ENCODE measurements around the gene FRMD3.

The FRMD3 gene

DNA sequence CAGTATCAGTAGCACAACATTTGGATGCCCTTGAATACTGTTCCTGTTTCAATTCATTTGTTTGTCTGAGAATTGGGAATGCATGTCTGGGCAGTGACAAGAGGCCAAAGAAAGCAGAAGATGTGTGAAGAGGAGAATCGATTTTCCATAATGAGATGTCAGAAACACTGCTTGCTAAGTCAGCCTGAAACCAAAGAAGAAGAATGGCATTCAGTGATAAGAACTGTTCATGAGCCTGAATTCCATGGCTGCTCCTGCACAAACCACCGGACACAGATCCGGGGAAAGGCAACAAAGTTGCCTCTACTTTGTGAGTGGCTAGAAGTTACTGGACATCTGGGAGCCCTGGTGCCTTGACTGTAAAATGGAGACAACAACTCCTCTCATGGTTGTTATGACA, 268.1 kb downstream of the FRMD3 start:
- H3K4me3 ChIP-seq (ENCODE audit: low read depth, low read length): no peak overlapping the region
- TF ChIP-seq, protein P1, sequence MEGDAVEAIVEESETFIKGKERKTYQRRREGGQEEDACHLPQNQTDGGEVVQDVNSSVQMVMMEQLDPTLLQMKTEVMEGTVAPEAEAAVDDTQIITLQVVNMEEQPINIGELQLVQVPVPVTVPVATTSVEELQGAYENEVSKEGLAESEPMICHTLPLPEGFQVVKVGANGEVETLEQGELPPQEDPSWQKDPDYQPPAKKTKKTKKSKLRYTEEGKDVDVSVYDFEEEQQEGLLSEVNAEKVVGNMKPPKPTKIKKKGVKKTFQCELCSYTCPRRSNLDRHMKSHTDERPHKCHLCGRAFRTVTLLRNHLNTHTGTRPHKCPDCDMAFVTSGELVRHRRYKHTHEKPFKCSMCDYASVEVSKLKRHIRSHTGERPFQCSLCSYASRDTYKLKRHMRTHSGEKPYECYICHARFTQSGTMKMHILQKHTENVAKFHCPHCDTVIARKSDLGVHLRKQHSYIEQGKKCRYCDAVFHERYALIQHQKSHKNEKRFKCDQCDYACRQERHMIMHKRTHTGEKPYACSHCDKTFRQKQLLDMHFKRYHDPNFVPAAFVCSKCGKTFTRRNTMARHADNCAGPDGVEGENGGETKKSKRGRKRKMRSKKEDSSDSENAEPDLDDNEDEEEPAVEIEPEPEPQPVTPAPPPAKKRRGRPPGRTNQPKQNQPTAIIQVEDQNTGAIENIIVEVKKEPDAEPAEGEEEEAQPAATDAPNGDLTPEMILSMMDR (IDR thresholded peaks at IDR 0.05; ENCODE audit: low read depth, low read length): no peak

DNA sequence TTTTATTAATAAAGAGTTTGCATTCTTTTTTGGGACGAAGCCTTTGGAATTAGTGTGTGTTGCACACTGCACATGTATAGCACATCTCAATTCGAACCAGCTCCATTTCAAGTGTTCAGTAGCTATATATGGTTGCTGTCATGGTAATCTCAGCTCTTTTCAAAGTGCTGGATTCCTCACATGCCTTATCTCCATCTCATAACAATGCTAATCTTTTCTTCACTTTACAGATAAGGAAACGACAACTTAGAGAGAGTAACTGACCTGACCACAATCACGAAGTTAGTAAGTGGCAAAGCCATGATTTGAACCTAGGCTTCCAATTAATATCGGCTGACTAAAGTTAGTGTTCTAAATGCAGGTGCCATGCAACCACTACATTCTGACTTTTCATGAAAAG, 270.5 kb downstream of the FRMD3 start:
- no peak overlapping the region for H3K4me3 ChIP-seq (ENCODE audit: low read depth, low read length)
- TF ChIP-seq, protein P1 (IDR thresholded peaks at IDR 0.05; ENCODE audit: low read depth, low read length): no peak

DNA sequence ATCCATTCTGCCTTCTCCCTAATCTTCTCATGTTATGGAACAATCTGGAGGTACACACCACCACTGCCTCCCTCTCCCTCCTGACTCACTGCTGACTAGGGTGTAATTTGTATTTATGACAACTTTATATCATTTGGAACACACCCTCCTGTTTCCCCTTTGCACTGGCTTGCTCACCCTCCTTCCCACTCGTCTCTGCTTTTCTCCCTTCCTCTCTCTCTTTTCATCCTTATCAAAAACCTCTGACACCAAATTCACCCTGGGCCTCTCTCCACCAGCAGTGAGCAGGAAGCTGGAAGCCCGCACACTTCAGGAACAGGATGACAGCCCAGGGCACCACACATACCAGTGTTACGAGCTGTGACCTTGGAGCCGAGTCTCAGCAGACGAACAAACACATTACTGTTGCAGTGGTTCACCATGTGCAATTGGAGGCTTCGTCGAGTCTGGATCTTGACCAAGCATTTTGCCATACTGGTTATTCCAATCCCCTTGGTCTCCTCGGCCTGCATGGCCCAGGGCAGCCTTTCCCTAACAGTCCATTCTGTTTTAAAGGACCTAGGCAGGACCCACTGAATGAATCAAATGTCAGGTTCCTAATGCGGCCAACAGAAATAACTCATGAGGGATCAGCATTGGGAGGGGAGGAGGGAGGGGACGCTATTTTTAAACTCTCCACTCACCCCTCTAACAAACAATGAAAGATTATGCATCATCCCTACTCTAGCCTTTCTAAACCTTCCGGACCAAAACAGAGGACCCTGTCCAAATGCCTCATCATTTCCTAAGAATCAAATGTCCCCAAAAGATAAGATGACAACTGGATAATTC, 271.3 kb downstream of the FRMD3 start:
- no peak overlapping the region for H3K4me3 ChIP-seq (ENCODE audit: low read depth, low read length)
- TF ChIP-seq, protein P1 (IDR thresholded peaks at IDR 0.05; ENCODE audit: low read depth, low read length): no peak

DNA sequence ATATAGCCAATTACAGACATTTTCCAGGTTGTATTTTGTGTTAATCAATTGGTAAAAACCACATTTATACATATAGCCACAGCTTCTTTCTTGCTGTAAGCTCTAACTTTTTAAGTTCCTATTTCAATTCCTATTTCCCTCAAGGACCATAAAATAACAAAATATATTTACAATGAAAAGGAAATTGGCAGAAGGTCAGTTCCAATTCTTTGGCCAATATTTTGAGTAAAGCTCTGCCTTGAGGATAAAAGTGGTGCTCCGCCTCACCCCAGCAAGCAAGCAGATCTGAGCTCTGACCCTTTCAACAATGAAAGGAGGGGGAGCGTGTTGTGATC, 271.9 kb downstream of the FRMD3 start:
- TF ChIP-seq, protein P1 (IDR thresholded peaks at IDR 0.05; ENCODE audit: low read depth, low read length): no peak
- no peak overlapping the region for H3K4me3 ChIP-seq (ENCODE audit: low read depth, low read length)

DNA sequence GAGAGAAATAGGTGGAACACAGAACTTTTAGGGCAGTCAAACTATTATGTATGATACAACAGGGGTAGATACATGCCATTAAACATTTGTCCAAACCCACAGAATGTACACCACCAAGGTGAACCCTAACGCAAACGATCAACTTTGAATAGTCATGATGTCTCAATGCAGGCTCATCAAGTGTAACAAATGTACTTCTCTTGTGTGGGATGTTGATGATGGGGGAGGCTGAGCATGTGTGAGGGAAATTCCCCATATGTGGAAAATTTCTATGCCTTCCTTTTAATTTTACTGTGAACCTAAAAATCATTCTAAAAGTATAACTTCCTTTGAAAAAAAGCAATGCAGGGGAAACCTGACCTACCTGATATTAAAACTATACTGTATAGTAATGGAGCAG, 273.9 kb downstream of the FRMD3 start:
- TF ChIP-seq, protein P1 (IDR thresholded peaks at IDR 0.05; ENCODE audit: low read depth, low read length): no peak
- H3K4me3 ChIP-seq (ENCODE audit: low read depth, low read length): no peak overlapping the region

DNA sequence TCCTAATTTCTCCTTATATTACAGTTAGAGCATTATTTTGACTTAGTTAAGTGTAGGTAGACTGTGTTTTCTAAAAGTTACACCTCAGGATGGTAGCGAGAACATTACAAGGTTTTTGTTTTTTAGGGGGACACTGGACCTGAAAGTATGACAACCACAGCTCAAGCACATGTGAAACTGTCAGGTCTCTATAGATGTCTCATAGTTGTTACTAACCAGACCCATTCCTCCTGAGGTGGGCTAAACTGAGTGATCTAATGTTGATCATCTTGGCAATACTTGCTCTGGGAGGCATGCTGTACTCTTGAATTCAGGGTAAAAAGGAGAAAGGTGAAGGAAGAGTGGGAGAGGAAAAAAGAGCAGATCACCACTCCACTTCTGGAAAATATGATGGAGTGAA, 278.6 kb downstream of the FRMD3 start:
- no peak overlapping the region for H3K4me3 ChIP-seq (ENCODE audit: low read depth, low read length)
- TF ChIP-seq, protein P1 (IDR thresholded peaks at IDR 0.05; ENCODE audit: low read depth, low read length): no peak

DNA sequence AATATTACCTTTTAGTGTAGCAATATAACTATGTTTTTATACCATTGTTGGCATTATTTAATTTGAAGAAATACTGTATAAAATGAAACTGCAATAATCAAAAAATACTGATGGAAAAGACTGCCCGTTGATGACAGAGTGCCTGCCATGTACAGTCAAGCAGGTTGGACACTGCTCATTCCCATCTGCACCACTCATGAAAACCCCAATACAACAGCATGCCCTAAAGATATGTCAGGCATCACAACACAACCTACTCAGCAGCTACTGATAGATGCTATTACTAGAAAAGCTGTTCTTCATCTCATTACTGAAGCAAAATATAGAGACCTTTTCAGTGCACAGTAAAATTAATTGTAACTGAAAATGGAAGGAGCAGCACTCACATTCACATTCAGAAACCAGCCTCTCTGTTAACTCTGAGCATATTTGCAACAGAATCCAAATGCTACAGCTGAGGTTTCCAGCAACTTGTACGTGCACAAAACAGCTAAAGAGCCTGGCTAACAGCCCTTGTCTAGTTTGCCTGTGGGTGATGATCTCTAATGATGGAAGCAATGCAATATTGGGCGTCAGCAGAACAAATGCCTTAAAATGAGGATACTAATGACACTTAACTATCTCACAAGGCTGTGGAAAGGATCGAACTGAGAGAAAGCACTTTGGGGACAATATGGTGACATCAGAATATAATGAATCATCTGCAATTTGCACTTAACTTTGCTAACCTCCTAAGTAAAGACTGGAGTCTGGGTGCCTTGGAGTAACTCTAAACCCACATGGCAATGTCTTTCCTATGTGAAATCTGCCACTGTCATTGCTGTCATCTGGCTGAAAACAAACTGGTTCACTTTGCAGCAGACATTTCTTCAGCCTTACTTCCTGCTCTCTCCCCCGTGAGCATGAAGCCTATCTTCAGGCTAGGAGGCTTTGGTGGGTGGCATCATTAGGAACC, 280.0 kb downstream of the FRMD3 start:
- TF ChIP-seq, protein P1 (IDR thresholded peaks at IDR 0.05; ENCODE audit: low read depth, low read length): no peak
- H3K4me3 ChIP-seq (ENCODE audit: low read depth, low read length): no peak overlapping the region

All from WI38 (cell line).